Suprapubic skin (tissue), 4 donors: ENCODE data around the gene RASL12. TPM values are rescaled to one million over a fixed set of nuclear protein-coding genes. Genes with fewer than 3 reads are reported as not detected.
"Not testable (repeated sequence)": the region's sequence is repeated elsewhere in the genome, so short reads cannot be mapped to it uniquely, and the experiment has no call there.

Experiments used
- DNase-seq, 2 donors: peaks; one replicate each; pipeline ENCODE4 v3.0.0-alpha.2; 2019; ENCODE audit warnings: low spot score in 2 of 2
- H3K27ac ChIP-seq: fragments of 200-600 bp; sonication (generic); one replicate; pipeline ENCODE4 v1.5.1; 2019
- H3K27me3 ChIP-seq: fragments of 200-600 bp; sonication (generic); one replicate; pipeline ENCODE4 v1.5.1; 2019
- H3K36me3 ChIP-seq: fragments of 200-600 bp; sonication (generic); one replicate; pipeline ENCODE4 v1.5.1; 2019
- H3K4me1 ChIP-seq: fragments of 200-600 bp; sonication (generic); one replicate; pipeline ENCODE4 v1.5.1; 2019
- H3K4me3 ChIP-seq: fragments of 200-600 bp; sonication (generic); one replicate; pipeline ENCODE4 v1.5.1; 2019; ENCODE audit warnings: mild to moderate bottlenecking
- H3K9me3 ChIP-seq: fragments of 200-600 bp; sonication (generic); one replicate; pipeline ENCODE4 v1.5.1; 2019
- EP300 ChIP-seq: sonication (generic); formaldehyde crosslinking; IDR thresholded peaks from one replicate; pipeline ENCODE4 v1.6.1; 2017; ENCODE audit warnings: antibody characterized with exemption
- POLR2A ChIP-seq, 2 donors: fragments of 450-650 bp; IDR thresholded peaks; one replicate each; pipeline ENCODE4 v1.6.1; 2017; ENCODE audit warnings: antibody characterized with exemption in 2 of 2, mild to moderate bottlenecking in 2 of 2, moderate library complexity in 2 of 2
- POLR2AphosphoS5 ChIP-seq, 3 donors: sonication (generic); formaldehyde crosslinking; IDR thresholded peaks; one replicate each; pipeline ENCODE4 v1.6.1; 2017; ENCODE audit warnings: antibody characterized with exemption in 3 of 3
- WGBS: methylation state at CpG from one replicate; pipeline ENCODE4 v1.1.5; 2018; 5-methylcytosine and 5-hydroxymethylcytosine counted together
- total RNA-seq, 4 donors: library from RNA; depleted of rRNA; stranded (reverse); fragments of >200 nt; gene quantifications; one replicate each; pipeline ENCODE4 v1.1.0, GENCODE V29; 2016
- TF ChIP-seq, protein P1 (sequence below), 2 donors: fragments of 200-600 bp in 1 of 2; fragments of 450-650 bp in 1 of 2; sonication (generic) in 1 of 2; IDR thresholded peaks; one replicate each; pipeline ENCODE4 v1.5.1; 2016 to 2019; ENCODE audit warnings: antibody characterized with exemption in 2 of 2, mild to moderate bottlenecking in 1 of 2, moderate library complexity in 1 of 2

Gene RASL12
- total RNA-seq, 4 donors from 2014 or later = 4.8 to 9.7 (median 6.7) TPM

DNA sequence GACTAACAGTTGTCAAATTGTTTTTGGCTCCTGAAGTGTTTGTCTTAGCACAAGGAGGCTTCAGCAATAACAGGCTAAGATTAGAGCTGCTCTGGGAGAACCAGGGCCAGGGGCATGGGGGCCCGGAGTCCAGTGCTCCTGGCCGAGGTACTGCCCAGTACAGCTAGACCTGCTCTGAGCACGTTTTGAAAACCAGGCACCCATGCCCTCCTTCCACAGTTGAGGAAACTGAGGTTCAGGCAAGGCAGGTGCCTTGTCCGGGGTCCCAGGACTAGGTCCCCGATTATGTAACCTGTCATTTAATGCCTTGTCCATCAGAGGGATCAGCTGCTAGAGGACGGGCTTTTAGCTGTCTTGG lies 27.9 kb upstream of the RASL12 start:
- WGBS = 88% methylated on average over 6 of the region's 6 CpGs
- no peak overlapping the region for H3K27ac ChIP-seq
- DNase-seq = peak in 1 of 2 donors; percentile 26

DNA sequence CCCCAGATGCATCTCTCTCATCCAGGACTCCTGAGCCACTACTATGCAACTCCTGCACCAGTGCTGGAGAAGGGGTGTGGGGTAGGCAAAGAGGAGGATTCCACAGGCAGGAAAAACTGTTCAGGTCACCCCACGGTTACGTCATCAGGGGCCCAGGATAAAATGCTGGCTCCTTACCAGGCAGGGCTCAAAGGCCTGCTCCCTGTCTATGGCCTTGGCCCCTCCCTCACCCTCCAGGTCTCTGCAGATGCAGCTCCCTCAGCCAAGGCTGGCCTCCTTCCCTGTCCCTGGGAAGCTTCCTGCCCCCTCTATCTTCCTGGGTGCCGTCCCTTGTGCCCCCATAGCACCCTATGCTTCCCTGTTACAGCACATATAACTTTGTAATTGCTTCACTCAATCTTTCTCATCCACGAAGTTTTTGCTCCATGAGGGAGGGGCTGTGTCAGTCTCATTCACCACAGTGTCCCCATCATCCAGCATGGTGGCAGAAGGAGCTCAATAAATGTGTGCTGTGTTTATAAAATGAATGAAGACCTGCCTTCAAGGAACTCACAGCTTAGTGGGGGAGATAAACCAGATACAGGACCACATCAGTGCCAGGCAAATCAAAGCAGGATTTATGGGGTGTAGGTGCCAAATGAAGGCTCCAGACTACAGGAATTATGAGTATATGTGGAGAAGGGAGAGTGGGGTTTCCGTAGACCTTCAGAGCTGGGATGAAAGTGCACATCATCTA lies 27.4 kb upstream of the RASL12 start:
- WGBS = 62% methylated on average over 3 of the region's 5 CpGs
- H3K4me1 ChIP-seq = no peaks in the 10 kb centered on the region
- H3K36me3 ChIP-seq = peaks cover 34% of the 10 kb centered on the region
- TF ChIP-seq POLR2AphosphoS5 (IDR thresholded peaks at IDR 0.05) = no peak
- TF ChIP-seq EP300 = no peak
- TF ChIP-seq, protein P1, sequence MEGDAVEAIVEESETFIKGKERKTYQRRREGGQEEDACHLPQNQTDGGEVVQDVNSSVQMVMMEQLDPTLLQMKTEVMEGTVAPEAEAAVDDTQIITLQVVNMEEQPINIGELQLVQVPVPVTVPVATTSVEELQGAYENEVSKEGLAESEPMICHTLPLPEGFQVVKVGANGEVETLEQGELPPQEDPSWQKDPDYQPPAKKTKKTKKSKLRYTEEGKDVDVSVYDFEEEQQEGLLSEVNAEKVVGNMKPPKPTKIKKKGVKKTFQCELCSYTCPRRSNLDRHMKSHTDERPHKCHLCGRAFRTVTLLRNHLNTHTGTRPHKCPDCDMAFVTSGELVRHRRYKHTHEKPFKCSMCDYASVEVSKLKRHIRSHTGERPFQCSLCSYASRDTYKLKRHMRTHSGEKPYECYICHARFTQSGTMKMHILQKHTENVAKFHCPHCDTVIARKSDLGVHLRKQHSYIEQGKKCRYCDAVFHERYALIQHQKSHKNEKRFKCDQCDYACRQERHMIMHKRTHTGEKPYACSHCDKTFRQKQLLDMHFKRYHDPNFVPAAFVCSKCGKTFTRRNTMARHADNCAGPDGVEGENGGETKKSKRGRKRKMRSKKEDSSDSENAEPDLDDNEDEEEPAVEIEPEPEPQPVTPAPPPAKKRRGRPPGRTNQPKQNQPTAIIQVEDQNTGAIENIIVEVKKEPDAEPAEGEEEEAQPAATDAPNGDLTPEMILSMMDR (IDR thresholded peaks at IDR 0.05) = no peak
- TF ChIP-seq POLR2A (IDR thresholded peaks at IDR 0.05) = no peak
- no peaks in the 10 kb centered on the region for H3K27me3 ChIP-seq
- peak in 1 of 2 donors; percentile 37 for DNase-seq
- H3K4me3 ChIP-seq = no peak overlapping the region
- no peaks in the 10 kb centered on the region for H3K9me3 ChIP-seq
- no peak overlapping the region for H3K27ac ChIP-seq

More for the DNA sequence above, 27.9 kb upstream of the RASL12 start:
- Histone ChIP-seq H3K4me1 (no peaks in the 10 kb centered on the region), H3K27me3 (no peaks in the 10 kb centered on the region), H3K36me3 (peaks cover 40% of the 10 kb centered on the region), H3K4me3 (no peak overlapping the region), H3K9me3 (no peaks in the 10 kb centered on the region)
- TF ChIP-seq, protein P1 (IDR thresholded peaks at IDR 0.05) = no peak
- no peak for TF ChIP-seq EP300
- TF ChIP-seq POLR2AphosphoS5 (IDR thresholded peaks at IDR 0.05) = no peak
- no peak for TF ChIP-seq POLR2A (IDR thresholded peaks at IDR 0.05)

DNA sequence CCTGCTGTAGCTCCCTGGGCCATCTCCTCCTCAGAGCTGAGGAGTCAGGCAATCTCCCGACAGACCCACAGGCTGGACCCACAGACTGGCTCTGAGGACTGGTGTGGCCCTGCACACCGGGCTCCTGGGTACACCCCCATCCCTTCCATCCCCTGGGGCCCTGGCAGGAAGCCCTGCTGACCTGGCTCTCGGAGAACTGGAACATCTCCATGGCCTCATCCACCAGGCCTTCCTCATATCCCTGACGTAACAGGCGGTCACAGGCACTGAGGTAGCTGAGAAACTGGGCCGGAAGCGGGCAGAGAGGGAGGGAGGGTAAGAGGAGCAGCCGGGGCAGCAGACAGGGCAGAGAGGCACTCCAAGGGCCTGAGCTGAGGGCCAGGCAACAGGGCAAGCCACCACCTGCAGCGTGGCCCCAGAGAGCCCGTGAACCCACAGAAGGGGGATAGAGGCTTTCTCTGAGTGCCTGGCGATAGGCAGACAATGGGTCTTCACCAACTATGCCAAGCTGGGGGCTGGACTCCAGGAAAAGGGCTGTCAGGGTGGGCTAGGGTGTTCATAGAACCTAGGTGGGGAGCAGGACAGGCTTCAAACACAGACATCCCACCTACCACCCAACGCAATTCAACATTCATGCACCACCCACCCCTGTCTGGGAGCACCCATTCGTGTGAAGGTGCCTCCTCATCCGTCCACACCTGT lies 26.7 kb upstream of the RASL12 start:
- Histone ChIP-seq H3K9me3 (no peaks in the 10 kb centered on the region), H3K27ac (no peak overlapping the region), H3K36me3 (peaks cover 27% of the 10 kb centered on the region), H3K4me1 (no peaks in the 10 kb centered on the region), H3K27me3 (no peaks in the 10 kb centered on the region), H3K4me3 (no peak overlapping the region)
- no peak for DNase-seq
- TF ChIP-seq POLR2AphosphoS5 (IDR thresholded peaks at IDR 0.05) = no peak
- no peak for TF ChIP-seq POLR2A (IDR thresholded peaks at IDR 0.05)
- TF ChIP-seq EP300 = no peak
- TF ChIP-seq, protein P1 (IDR thresholded peaks at IDR 0.05) = no peak
- 86% methylated on average over 9 of the region's 14 CpGs for WGBS

DNA sequence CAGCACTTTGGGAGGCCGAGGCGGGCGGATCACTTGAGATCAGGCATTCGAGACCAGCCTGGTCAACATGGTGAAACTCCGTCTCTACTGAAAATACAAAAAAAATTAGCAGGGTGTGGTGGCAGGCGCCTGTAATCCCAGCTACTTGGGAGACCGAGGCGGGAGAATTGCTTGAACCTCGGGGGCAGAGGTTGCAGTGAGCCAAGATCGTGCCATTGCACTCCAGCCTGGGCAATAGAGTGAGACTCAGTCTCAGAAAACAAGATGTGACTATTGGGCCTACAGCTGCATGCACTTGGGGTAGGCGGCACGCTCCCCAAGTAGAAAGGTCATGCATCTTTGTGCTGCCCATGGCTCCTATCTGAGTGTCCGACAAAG lies 26.0 kb upstream of the RASL12 start:
- not testable (repeated sequence) for H3K27ac ChIP-seq, H3K4me3 ChIP-seq, H3K9me3 ChIP-seq, H3K4me1 ChIP-seq, H3K27me3 ChIP-seq, DNase-seq
- 93% methylated on average over 13 of the region's 13 CpGs for WGBS
- H3K36me3 ChIP-seq = peaks cover 20% of the 10 kb centered on the region

DNA sequence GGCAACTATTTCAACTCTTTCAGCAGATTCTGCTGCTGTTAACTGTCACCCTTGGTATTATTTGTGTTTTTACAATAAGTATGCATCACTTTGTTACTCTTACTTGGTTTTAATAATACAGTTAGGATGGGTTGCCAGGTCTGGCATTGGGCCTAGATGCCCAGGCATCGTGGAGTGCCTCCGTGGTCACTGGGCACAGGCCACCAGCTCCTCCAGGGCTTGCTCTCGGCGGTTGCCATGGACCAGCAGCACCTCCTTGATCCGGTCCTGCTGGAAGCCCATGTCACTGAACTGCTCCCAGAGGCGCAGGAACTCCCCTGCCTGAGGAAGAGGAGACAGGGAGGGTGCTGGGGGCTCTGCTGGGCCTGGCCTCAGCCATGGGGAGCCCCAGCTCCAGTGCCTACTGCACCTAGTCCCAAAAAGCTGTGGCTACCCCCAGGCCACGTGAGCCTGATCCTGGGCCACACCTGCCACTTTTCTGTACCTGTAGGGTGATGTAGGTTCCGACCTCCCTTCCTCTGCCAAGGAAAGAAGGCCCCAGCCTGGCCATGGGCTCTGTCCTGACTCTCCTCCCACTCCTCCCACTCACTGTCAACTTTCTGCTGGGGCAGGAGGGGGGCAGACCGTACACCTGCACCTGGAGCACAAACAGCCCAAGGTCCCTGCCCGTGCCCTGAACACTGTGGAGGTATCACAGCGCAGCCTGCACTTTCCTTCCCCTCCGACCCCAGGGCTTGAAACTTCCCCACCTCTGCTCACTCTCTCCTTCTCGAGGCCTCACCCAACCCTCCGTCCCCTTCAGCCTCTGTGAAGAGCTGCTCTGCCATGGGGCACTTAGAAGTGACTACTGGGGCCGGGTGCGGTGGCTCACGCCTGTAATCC lies 25.4 kb upstream of the RASL12 start:
- WGBS = 91% methylated on average over 16 of the region's 17 CpGs
- peaks cover 14% of the 10 kb centered on the region for H3K36me3 ChIP-seq
- H3K27me3 ChIP-seq = no peaks in the 10 kb centered on the region
- no peak overlapping the region for H3K4me3 ChIP-seq
- no peak overlapping the region for H3K27ac ChIP-seq
- no peak for DNase-seq
- no peak for TF ChIP-seq POLR2A (IDR thresholded peaks at IDR 0.05)
- no peak for TF ChIP-seq POLR2AphosphoS5 (IDR thresholded peaks at IDR 0.05)
- TF ChIP-seq, protein P1 (IDR thresholded peaks at IDR 0.05) = no peak
- no peak for TF ChIP-seq EP300
- peaks cover 7% of the 10 kb centered on the region for H3K4me1 ChIP-seq
- no peaks in the 10 kb centered on the region for H3K9me3 ChIP-seq
